Endothelial cell of umbilical vein (primary cell): ENCODE measurements around the gene CAPN12. TPM values are rescaled to one million over a fixed set of nuclear protein-coding genes. Genes with fewer than 3 reads are reported as not detected.
A peak's percentile ranks its signal among the peaks of the same experiment; 100 is the strongest.

Experiments
- BruUV-seq: library from RNA; stranded (reverse); fragments of 400-500 nt; replicated peaks from 2 replicates; lab custom pipeline; 2021; lab: Mats Ljungman, UMichigan
- CTCF ChIA-PET: fragments of 300-600, 350-600 bp; sonication (Branson Sonifier 250); formaldehyde crosslinking; loops from one replicate; lab custom pipeline; 2021; ENCODE audit warnings: antibody characterized with exemption, inconsistent platforms; lab: Charles Lee
- POLR2A ChIA-PET: fragments of 300-600, 350-600 bp; sonication (Branson Sonifier 250); formaldehyde crosslinking; loops from one replicate; lab custom pipeline; 2021; ENCODE audit warnings: antibody characterized with exemption, inconsistent platforms; lab: Charles Lee
- DNase-seq: peaks from one replicate; pipeline ENCODE4 v3.0.0-alpha.2; 2011; ENCODE audit warnings: low read depth, low spot score
- FAIRE-seq: peaks from 2 replicates; lab custom pipeline; 2011; peaks lifted over from hg19 to GRCh38; lab: Jason Lieb, UNC
- H2AFZ ChIP-seq: 2 replicates; pipeline ENCODE4 v1.6.0; 2012; ENCODE audit warnings: low read depth, low read length, control low read depth, inconsistent platforms
- H3K27ac ChIP-seq: 2 replicates; pipeline ENCODE4 v1.5.1; 2011; ENCODE audit warnings: low read depth, mild to moderate bottlenecking, control low read depth, low read length, moderate library complexity; ENCODE audit not compliant: insufficient read depth
- H3K27me3 ChIP-seq, 2 experiments: 2 replicates each; pipeline versions ENCODE4 v1.6.0 to v1.6.1; 2011; ENCODE audit warnings: low read length in 2 of 2, mixed read lengths in 1 of 2; ENCODE audit not compliant: control insufficient read depth in 2 of 2, insufficient read depth in 2 of 2
- H3K36me3 ChIP-seq, 2 experiments: 2 replicates in 1 of 2; 3 replicates in 1 of 2; pipeline ENCODE4 v1.5.1; 2011; ENCODE audit warnings: low read length in 2 of 2, mild to moderate bottlenecking in 1 of 2, moderate library complexity in 1 of 2; ENCODE audit not compliant: control insufficient read depth in 2 of 2, insufficient read depth in 2 of 2; ENCODE audit errors: extremely low read depth in 1 of 2
- H3K4me1 ChIP-seq: 3 replicates; pipeline ENCODE4 v1.5.1; 2011; ENCODE audit warnings: mild to moderate bottlenecking, low read length; ENCODE audit not compliant: control insufficient read depth, insufficient read depth; ENCODE audit errors: extremely low read depth
- H3K4me2 ChIP-seq: 2 replicates; pipeline ENCODE4 v1.6.1; 2011; ENCODE audit warnings: low read length, control low read depth, mixed read lengths; ENCODE audit not compliant: insufficient read depth
- H3K4me3 ChIP-seq, 3 experiments: fragments of 200-600 bp in 1 of 3; sonication (generic), shearing (Covaris generic) in 1 of 3; replicated peaks in 1 of 3; 2 replicates each; pipeline ENCODE4 v1.5.1; 2011 to 2016; ENCODE audit warnings: control low read depth in 3 of 3, low read length in 3 of 3, mild to moderate bottlenecking in 2 of 3, inconsistent platforms in 1 of 3, low read depth in 1 of 3, moderate library complexity in 1 of 3; ENCODE audit not compliant: insufficient read depth in 1 of 3
- H3K79me2 ChIP-seq: 2 replicates; pipeline ENCODE4 v1.6.0; 2012; ENCODE audit warnings: low read length, inconsistent platforms; ENCODE audit not compliant: control insufficient read depth, insufficient read depth
- H3K9ac ChIP-seq: replicated peaks from 2 replicates; pipeline ENCODE3; 2011; ENCODE audit warnings: low read length, control low read depth; ENCODE audit not compliant: insufficient read depth; ENCODE audit errors: extremely low read depth
- H3K9me1 ChIP-seq: replicated peaks from 3 replicates; pipeline ENCODE4 v1.6.0; 2011; ENCODE audit warnings: mild to moderate bottlenecking, low read length; ENCODE audit not compliant: control insufficient read depth, insufficient read depth; ENCODE audit errors: extremely low read depth
- H3K9me3 ChIP-seq: replicated peaks from 2 replicates; pipeline ENCODE4 v1.5.1; 2012; ENCODE audit warnings: low read length, inconsistent platforms; ENCODE audit not compliant: control insufficient read depth, insufficient read depth
- H4K20me1 ChIP-seq: replicated peaks from 2 replicates; pipeline ENCODE3; 2011; ENCODE audit warnings: mild to moderate bottlenecking, low read length; ENCODE audit not compliant: control insufficient read depth, insufficient read depth; ENCODE audit errors: extremely low read depth
- EZH2 ChIP-seq: IDR thresholded peaks from 2 replicates; pipeline ENCODE4 v1.6.1; 2012; ENCODE audit warnings: borderline replicate concordance, low read depth, mild to moderate bottlenecking, moderate library complexity, low read length, inconsistent platforms; ENCODE audit not compliant: severe bottlenecking
- FOS ChIP-seq: IDR thresholded peaks from 2 replicates; pipeline ENCODE4 v1.6.1; 2011; ENCODE audit warnings: mild to moderate bottlenecking, low read length, moderate library complexity, borderline replicate concordance; ENCODE audit not compliant: insufficient read depth
- GATA2 ChIP-seq: IDR thresholded peaks from 2 replicates; pipeline ENCODE4 v1.7.0; 2011; ENCODE audit warnings: low read depth, mild to moderate bottlenecking, moderate library complexity, mixed read lengths, low read length; ENCODE audit not compliant: insufficient read length, insufficient read depth
- JUN ChIP-seq: IDR thresholded peaks from 2 replicates; pipeline ENCODE4 v1.6.1; 2011; ENCODE audit warnings: borderline replicate concordance, low read depth; ENCODE audit not compliant: insufficient read length, insufficient read depth
- MAX ChIP-seq: IDR thresholded peaks from 2 replicates; pipeline ENCODE4 v1.6.1; 2011; ENCODE audit not compliant: insufficient read depth, insufficient read length
- MYC ChIP-seq: IDR thresholded peaks from one replicate; pipeline ENCODE4 v1.6.1; 2011; ENCODE audit warnings: mild to moderate bottlenecking, low read depth, low read length
- POLR2AphosphoS5 ChIP-seq: IDR thresholded peaks from 2 replicates; pipeline ENCODE4 v1.6.1; 2012; ENCODE audit warnings: low read depth, mild to moderate bottlenecking, control low read depth, low read length, moderate library complexity; ENCODE audit not compliant: insufficient read depth
- dilution Hi-C: fragments of 300-500 bp; cut with MboI; formaldehyde crosslinking; loops from one replicate; pipeline ENCODE4 v1.15.0; 2019; ENCODE audit warnings: low sequenced_read_pairs; ENCODE audit not compliant: extremely low pct_ligation_motif_present
- intact Hi-C: fragments of 100-400 bp; cut with micrococcal nuclease; formaldehyde crosslinking; loops from one replicate; pipeline ENCODE4 v1.10.0; 2022
- polyA plus RNA-seq, 4 experiments: library from polyadenylated mRNA; depleted of rRNA in 3 of 4; stranded (reverse) in 3 of 4; unstranded in 1 of 4; fragments of >200 nt; gene quantifications; 2 replicates each; pipeline versions ENCODE4 v1.2.1 to v1.2.3, GENCODE V29; 2011 to 2012; ENCODE audit warnings: missing spikeins in 1 of 4
- total RNA-seq: library from RNA; stranded (reverse); gene quantifications from 2 replicates; pipeline ENCODE4 v1.2.3, GENCODE V29; 2021

CAPN12 gene
- total and polyA plus RNA-seq, 2 donors (not counting 3 experiments of a cell fraction or from before 2014, with no cell fraction given), result 0.35 TPM; not detected in 1

- CTCF ChIA-PET, result no interaction called here
- DNase-seq (no peak), FAIRE-seq (no peak)
- intact Hi-C loops, result no loop called here
- Histone ChIP-seq H3K9me3 (no peaks in the 10 kb centered on the region), H3K79me2 (peaks cover 5% of the 10 kb centered on the region), H3K36me3 (peaks cover 21 to 78% of the 10 kb centered on the region in 2 experiments), H3K4me3 (no peak overlapping the region), H3K9ac (no peak overlapping the region), H3K4me1 (no peaks in the 10 kb centered on the region), H4K20me1 (no peaks in the 10 kb centered on the region), H2AFZ (no peak overlapping the region), H3K9me1 (no peaks in the 10 kb centered on the region), H3K27me3 (no peaks in the 10 kb centered on the region), H3K27ac (no peak overlapping the region), H3K4me2 (no peak overlapping the region)
- TSS peak; percentile 6 for BruUV-seq
- POLR2A ChIA-PET, result no interaction called here
- TF ChIP-seq MYC (no peak), JUN (no peak), POLR2AphosphoS5 (no peak), FOS (no peak), EZH2 (no peak), GATA2 (no peak), MAX (no peak)
- dilution Hi-C loops, result no loop called here
Observed at GRCh38 chr19:38717051-38717450, 27.2 kb downstream of the CAPN12 start.

- POLR2A ChIA-PET, result interaction anchor here (0.6 kb wide), 1 partner anchor 222 kb away, joined by 5 read pairs; no protein-coding TSS in a partner anchor
Observed at GRCh38 chr19:38715555-38715954, 28.7 kb downstream of the CAPN12 start.

More at GRCh38 chr19:38715555-38715954, 28.7 kb downstream of the CAPN12 start:
- Histone ChIP-seq H3K27ac (no peak overlapping the region), H3K4me2 (no peak overlapping the region), H3K4me3 (no peak overlapping the region), H3K79me2 (peaks cover 7% of the 10 kb centered on the region), H3K9ac (no peak overlapping the region), H3K9me1 (no peaks in the 10 kb centered on the region), H3K36me3 (peaks cover 26 to 76% of the 10 kb centered on the region in 2 experiments), H2AFZ (no peak overlapping the region), H4K20me1 (no peaks in the 10 kb centered on the region), H3K9me3 (no peaks in the 10 kb centered on the region), H3K27me3 (no peaks in the 10 kb centered on the region), H3K4me1 (no peaks in the 10 kb centered on the region)
- dilution Hi-C loops, result no loop called here
- BruUV-seq, result no TSS peak
- TF ChIP-seq EZH2 (no peak), FOS (no peak), MAX (no peak)
- no peak for DNase-seq
- intact Hi-C loops, result no loop called here
- FAIRE-seq, result no peak
- CTCF ChIA-PET, result interaction anchor here (0.7 to 0.8 kb wide), 2 partner anchors 25 to 82 kb away, joined by 3 read pairs; no protein-coding TSS in a partner anchor
